ENCODE measurements around the gene PDCD1.

DNA sequence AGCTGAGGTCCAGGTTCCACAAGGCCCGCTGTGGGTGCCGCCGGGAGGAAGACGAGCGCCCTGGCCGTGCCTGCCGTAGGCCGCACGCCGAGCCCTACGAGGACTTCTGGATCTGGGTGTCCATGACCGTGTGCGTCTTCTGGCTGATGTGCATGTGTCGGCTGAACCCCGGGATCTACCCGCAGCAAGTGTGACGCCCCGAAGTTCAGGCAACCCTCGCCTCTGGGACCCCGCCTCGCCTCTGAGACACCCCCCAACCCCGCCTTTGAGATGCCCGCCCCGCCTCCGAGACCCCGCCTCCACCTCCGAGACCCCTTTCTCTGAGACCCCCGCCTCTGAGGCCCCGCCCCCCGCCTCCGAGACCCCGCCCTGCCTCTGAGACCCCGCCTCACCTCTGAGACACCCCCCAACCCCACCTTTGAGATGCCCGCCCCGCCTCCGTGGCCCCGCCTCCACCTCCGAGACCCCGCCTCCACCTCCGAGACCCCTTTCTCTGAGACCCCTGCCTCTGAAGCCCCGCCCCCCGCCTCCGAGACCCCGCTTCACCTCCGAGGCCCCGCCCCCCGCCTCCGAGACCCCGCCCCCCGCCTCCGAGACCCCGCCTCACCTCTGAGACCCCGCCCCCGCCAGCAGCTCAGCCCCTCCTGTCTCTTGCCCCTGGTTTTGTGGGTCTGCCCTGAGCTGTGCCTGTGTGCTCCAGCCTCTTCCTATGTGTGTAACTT lies 14.5 kb upstream of the PDCD1 start:
- TF ChIP-seq, protein P1, sequence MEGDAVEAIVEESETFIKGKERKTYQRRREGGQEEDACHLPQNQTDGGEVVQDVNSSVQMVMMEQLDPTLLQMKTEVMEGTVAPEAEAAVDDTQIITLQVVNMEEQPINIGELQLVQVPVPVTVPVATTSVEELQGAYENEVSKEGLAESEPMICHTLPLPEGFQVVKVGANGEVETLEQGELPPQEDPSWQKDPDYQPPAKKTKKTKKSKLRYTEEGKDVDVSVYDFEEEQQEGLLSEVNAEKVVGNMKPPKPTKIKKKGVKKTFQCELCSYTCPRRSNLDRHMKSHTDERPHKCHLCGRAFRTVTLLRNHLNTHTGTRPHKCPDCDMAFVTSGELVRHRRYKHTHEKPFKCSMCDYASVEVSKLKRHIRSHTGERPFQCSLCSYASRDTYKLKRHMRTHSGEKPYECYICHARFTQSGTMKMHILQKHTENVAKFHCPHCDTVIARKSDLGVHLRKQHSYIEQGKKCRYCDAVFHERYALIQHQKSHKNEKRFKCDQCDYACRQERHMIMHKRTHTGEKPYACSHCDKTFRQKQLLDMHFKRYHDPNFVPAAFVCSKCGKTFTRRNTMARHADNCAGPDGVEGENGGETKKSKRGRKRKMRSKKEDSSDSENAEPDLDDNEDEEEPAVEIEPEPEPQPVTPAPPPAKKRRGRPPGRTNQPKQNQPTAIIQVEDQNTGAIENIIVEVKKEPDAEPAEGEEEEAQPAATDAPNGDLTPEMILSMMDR (IDR thresholded peaks at IDR 0.05) = no peak
- TF ChIP-seq POLR2A (IDR thresholded peaks at IDR 0.05) = no peak

All from esophagus squamous epithelium (tissue), 4 donors.